Measurements from ENCODE around the gene FN3KRP.

The FN3KRP gene

DNA sequence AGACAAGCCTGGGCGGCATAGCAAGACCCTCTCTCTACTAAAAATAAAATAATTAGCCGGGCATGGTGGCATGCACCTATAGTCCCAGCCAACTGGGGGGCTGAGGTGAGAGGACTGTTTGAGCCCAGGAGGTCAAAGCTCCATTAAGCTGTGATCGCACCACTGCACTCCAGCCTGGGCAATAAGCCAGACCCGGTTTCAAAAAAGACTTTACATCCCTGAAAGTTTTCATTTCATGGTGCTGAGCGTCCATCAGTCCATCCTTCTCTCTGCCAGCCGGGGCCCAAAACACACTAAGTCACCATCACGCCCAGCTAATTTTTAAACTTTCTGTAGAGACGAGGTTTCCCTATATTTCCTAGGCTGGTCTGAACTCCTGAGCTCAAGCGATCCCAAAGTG, 28.6 kb upstream of the FN3KRP start:
- Histone ChIP-seq H3K4me3 (ENCODE audit: insufficient read depth, low read depth, low read length) (no peak overlapping the region), H3K4me1 (ENCODE audit: control insufficient read depth, insufficient read depth, low read length) (no peaks in the 10 kb centered on the region), H3K36me3 (ENCODE audit: control insufficient read depth, insufficient read depth, low read length) (no peaks in the 10 kb centered on the region), H3K27me3 (ENCODE audit: control insufficient read depth, insufficient read depth, low read length, poor library complexity, severe bottlenecking) (no peaks in the 10 kb centered on the region), H3K27ac (ENCODE audit: insufficient read depth, low read depth, low read length, poor library complexity, severe bottlenecking) (no peak overlapping the region), H3K9me3 (ENCODE audit: control insufficient read depth, low read length) (no peaks in the 10 kb centered on the region)
- 93 to 94% methylated on average over 9 of the region's 9 CpGs for WGBS, 2 experiments

DNA sequence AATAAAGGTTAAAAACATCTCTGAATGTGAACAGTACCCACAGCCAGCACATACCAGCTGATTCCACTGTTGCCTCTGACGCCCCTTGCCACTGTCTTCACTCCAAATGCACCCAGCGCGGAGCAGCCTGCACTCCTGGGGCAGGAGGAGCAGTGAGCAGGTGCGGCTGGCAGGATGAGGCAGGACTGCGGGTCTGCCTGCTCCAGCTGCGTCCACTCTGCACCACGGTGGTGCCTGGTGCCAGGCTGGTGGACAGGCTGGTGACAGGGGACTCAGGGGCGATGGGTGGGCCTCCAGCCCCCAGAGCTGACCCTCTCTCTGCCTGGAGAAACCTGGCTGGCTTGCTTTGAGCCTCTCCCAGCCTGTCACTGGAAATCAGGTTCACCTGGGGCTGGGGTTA, 27.4 kb upstream of the FN3KRP start:
- 88 to 90% methylated on average over 8 of the region's 8 CpGs for WGBS, 2 experiments
- Histone ChIP-seq H3K9me3 (ENCODE audit: control insufficient read depth, low read length) (no peaks in the 10 kb centered on the region), H3K4me1 (ENCODE audit: control insufficient read depth, insufficient read depth, low read length) (no peaks in the 10 kb centered on the region), H3K27ac (ENCODE audit: insufficient read depth, low read depth, low read length, poor library complexity, severe bottlenecking) (no peak overlapping the region), H3K36me3 (ENCODE audit: control insufficient read depth, insufficient read depth, low read length) (no peaks in the 10 kb centered on the region), H3K4me3 (ENCODE audit: insufficient read depth, low read depth, low read length) (no peak overlapping the region), H3K27me3 (ENCODE audit: control insufficient read depth, insufficient read depth, low read length, poor library complexity, severe bottlenecking) (no peaks in the 10 kb centered on the region)

DNA sequence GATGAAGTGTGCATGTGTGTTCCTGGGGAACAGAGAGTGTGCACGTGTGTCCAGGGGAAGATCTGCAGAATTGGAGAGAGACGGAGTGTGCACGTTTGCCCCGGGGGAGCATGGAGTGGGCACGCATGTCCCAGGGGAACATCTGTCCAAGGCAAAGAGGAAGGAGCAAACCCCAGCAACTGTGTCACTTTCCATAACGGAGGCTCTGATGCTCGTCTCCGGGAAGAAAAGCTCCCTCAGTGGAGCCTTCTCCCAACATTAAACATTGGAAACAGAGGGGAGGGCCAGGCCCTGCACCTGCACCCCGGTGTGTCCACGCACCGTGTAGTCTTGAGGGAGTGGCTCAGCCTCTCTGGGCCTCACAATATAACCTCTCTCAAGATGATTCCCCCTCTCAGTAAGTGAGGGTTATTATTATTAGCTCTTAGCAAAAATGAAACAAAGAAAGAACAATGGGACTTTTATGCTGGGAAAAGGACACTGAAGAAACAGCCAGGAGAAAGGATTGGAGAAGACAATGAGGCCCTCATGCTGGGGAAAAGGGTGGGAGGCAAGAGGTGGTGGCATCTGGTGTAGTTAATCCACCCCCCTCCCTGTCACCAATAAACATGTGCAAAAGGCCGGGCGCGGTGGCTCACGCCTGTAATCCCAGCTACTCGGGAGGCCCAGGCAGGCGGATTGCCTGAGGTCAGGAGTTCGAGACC, 25.6 kb upstream of the FN3KRP start:
- 91 to 92% methylated on average over 18 of the region's 18 CpGs for WGBS, 2 experiments
- Histone ChIP-seq H3K36me3 (ENCODE audit: control insufficient read depth, insufficient read depth, low read length) (no peaks in the 10 kb centered on the region), H3K27me3 (ENCODE audit: control insufficient read depth, insufficient read depth, low read length, poor library complexity, severe bottlenecking) (peaks cover 7% of the 10 kb centered on the region), H3K4me1 (ENCODE audit: control insufficient read depth, insufficient read depth, low read length) (no peaks in the 10 kb centered on the region), H3K27ac (ENCODE audit: insufficient read depth, low read depth, low read length, poor library complexity, severe bottlenecking) (no peak overlapping the region), H3K9me3 (ENCODE audit: control insufficient read depth, low read length) (no peaks in the 10 kb centered on the region), H3K4me3 (ENCODE audit: insufficient read depth, low read depth, low read length) (no peak overlapping the region)

DNA sequence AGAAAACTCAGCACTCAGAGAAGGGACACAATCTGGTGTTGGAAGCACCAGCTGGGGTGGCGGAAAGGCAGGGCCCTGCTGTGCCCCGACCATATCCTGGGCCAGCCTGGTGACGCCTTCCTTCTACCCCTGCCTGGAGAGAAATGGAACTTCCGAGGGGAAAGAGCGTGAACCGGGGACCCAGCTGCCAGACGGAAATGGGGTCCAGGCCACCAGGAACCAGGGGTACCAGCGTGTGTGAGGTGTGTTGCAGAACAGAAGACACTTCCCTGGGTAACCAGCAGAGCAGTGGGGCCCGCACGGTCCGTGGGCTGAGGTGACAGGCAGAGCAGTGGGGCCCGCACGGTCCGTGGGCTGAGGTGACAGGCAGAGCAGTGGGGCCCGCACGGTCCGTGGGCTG, 24.8 kb upstream of the FN3KRP start:
- Histone ChIP-seq H3K36me3 (ENCODE audit: control insufficient read depth, insufficient read depth, low read length) (no peaks in the 10 kb centered on the region), H3K27ac (ENCODE audit: insufficient read depth, low read depth, low read length, poor library complexity, severe bottlenecking) (no peak overlapping the region), H3K9me3 (ENCODE audit: control insufficient read depth, low read length) (no peaks in the 10 kb centered on the region), H3K4me1 (ENCODE audit: control insufficient read depth, insufficient read depth, low read length) (no peaks in the 10 kb centered on the region), H3K4me3 (ENCODE audit: insufficient read depth, low read depth, low read length) (no peak overlapping the region), H3K27me3 (ENCODE audit: control insufficient read depth, insufficient read depth, low read length, poor library complexity, severe bottlenecking) (peaks cover 14% of the 10 kb centered on the region)
- 92% methylated on average over 9 to 11 of the region's 17 CpGs for WGBS, 2 experiments

DNA sequence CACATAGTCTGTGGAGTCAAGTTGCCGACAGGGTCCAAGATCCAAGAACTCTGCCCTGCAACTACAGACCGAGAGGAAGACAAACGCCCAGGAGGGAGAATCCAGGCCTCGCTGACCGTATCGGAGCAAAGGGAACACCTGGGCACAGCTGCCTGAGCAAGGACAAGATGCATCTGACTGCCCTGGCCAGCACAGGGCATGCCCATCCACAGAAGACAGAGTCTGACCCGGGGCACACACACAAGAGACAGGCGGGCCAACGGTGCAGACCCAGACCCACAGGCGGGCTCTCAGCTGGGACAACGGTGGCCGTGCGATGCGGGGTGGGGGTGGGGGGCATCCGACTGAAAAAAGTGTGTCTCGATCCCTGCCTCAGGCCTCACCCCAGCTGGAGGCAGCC, 24.2 kb upstream of the FN3KRP start:
- Histone ChIP-seq H3K4me1 (ENCODE audit: control insufficient read depth, insufficient read depth, low read length) (peaks cover 4% of the 10 kb centered on the region), H3K4me3 (ENCODE audit: insufficient read depth, low read depth, low read length) (no peak overlapping the region), H3K9me3 (ENCODE audit: control insufficient read depth, low read length) (no peaks in the 10 kb centered on the region), H3K36me3 (ENCODE audit: control insufficient read depth, insufficient read depth, low read length) (no peaks in the 10 kb centered on the region), H3K27me3 (ENCODE audit: control insufficient read depth, insufficient read depth, low read length, poor library complexity, severe bottlenecking) (peaks cover 20% of the 10 kb centered on the region), H3K27ac (ENCODE audit: insufficient read depth, low read depth, low read length, poor library complexity, severe bottlenecking) (no peak overlapping the region)
- WGBS, 2 experiments, result 84 to 87% methylated on average over 16 of the region's 16 CpGs

DNA sequence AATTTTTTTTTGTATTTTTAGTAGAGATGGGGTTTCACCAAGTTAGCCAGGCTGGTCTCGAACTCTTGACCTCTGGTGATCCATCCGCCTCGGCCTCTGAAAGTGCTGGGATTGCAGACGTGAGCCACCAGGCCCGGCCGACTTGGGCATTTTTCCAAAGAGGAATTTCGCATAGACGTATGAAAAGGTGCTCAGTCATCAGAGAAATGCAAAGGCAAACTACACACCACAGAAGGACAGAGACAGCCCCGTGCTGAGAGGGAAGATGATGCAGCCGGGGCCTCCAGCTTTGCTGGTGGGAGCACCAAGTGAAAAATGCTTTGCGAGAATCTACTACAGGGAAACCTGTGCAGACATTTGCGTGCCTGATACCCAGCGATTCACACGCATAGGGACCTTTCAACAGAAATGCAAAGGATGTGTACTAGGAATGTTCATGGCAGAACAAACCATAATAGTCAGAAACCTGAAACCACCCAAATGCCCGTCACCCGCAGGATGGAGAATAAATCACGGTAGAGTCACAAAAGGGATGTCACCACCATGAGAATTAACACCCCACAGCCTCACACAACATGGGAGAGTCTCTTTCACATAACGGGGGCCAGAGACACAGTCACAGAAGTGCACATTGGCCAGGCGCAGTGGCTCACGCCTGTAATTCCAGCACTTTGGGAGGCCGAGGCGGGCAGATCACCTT, 23.2 kb upstream of the FN3KRP start:
- Histone ChIP-seq H3K36me3 (ENCODE audit: control insufficient read depth, insufficient read depth, low read length) (no peaks in the 10 kb centered on the region), H3K27me3 (ENCODE audit: control insufficient read depth, insufficient read depth, low read length, poor library complexity, severe bottlenecking) (peaks cover 29% of the 10 kb centered on the region), H3K27ac (ENCODE audit: insufficient read depth, low read depth, low read length, poor library complexity, severe bottlenecking) (no peak overlapping the region), H3K4me3 (ENCODE audit: insufficient read depth, low read depth, low read length) (no peak overlapping the region), H3K9me3 (ENCODE audit: control insufficient read depth, low read length) (no peaks in the 10 kb centered on the region), H3K4me1 (ENCODE audit: control insufficient read depth, insufficient read depth, low read length) (peaks cover 10% of the 10 kb centered on the region)
- 91 to 93% methylated on average over 22 of the region's 22 CpGs for WGBS, 2 experiments

DNA sequence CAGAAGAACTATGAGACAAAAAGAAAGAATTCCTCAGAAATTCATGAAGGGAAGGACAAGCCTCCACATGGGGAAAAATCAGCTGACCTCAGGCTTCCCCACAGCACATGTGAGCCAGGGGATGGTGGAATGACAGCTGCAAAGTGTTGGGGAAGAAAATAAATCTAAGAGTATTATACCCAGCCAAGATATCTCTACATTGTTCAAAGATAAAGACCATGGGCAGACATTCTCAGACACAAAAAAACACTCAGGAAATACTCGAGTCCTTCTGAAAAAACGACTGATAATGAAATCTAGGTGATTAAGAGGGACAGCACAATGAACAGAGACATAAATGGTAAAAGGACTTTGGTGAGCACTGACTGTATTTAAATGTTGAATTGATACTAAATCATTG, 21.9 kb upstream of the FN3KRP start:
- Histone ChIP-seq H3K27ac (ENCODE audit: insufficient read depth, low read depth, low read length, poor library complexity, severe bottlenecking) (no peak overlapping the region), H3K4me3 (ENCODE audit: insufficient read depth, low read depth, low read length) (no peak overlapping the region)
- 64 to 73% methylated on average over 2 of the region's 2 CpGs for WGBS, 2 experiments

DNA sequence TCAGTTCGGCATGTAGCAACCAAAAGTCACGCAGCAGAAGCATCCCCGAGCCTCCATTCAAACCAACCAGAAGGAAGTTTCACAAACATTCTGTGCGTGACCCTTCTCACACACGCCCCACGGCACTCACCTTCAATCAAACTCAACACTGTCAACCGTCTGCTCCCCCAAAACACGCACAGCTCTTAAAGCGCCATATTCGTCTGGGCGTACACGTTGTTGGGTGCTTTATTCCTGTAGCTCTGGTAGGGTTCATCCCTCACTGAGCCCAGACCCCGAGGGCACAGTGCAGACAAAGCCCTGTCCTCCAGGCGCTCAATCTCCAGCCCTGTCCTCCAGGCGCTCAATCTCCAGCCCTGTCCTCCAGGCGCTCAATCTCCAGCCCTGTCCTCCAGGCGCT, 20.2 kb upstream of the FN3KRP start:
- Histone ChIP-seq H3K4me1 (ENCODE audit: control insufficient read depth, insufficient read depth, low read length) (peaks cover 10% of the 10 kb centered on the region), H3K4me3 (ENCODE audit: insufficient read depth, low read depth, low read length) (no peak overlapping the region), H3K27ac (ENCODE audit: insufficient read depth, low read depth, low read length, poor library complexity, severe bottlenecking) (no peak overlapping the region), H3K27me3 (ENCODE audit: control insufficient read depth, insufficient read depth, low read length, poor library complexity, severe bottlenecking) (peaks cover 53% of the 10 kb centered on the region), H3K9me3 (ENCODE audit: control insufficient read depth, low read length) (no peaks in the 10 kb centered on the region), H3K36me3 (ENCODE audit: control insufficient read depth, insufficient read depth, low read length) (no peaks in the 10 kb centered on the region)
- 86 to 88% methylated on average over 14 to 15 of the region's 17 CpGs for WGBS, 2 experiments

More for the DNA sequence above, 21.9 kb upstream of the FN3KRP start:
- H3K36me3 ChIP-seq (ENCODE audit: control insufficient read depth, insufficient read depth, low read length), result no peaks in the 10 kb centered on the region
- H3K4me1 ChIP-seq (ENCODE audit: control insufficient read depth, insufficient read depth, low read length), result peaks cover 10% of the 10 kb centered on the region
- peaks cover 37% of the 10 kb centered on the region for H3K27me3 ChIP-seq (ENCODE audit: control insufficient read depth, insufficient read depth, low read length, poor library complexity, severe bottlenecking)
- no peaks in the 10 kb centered on the region for H3K9me3 ChIP-seq (ENCODE audit: control insufficient read depth, low read length)

DNA sequence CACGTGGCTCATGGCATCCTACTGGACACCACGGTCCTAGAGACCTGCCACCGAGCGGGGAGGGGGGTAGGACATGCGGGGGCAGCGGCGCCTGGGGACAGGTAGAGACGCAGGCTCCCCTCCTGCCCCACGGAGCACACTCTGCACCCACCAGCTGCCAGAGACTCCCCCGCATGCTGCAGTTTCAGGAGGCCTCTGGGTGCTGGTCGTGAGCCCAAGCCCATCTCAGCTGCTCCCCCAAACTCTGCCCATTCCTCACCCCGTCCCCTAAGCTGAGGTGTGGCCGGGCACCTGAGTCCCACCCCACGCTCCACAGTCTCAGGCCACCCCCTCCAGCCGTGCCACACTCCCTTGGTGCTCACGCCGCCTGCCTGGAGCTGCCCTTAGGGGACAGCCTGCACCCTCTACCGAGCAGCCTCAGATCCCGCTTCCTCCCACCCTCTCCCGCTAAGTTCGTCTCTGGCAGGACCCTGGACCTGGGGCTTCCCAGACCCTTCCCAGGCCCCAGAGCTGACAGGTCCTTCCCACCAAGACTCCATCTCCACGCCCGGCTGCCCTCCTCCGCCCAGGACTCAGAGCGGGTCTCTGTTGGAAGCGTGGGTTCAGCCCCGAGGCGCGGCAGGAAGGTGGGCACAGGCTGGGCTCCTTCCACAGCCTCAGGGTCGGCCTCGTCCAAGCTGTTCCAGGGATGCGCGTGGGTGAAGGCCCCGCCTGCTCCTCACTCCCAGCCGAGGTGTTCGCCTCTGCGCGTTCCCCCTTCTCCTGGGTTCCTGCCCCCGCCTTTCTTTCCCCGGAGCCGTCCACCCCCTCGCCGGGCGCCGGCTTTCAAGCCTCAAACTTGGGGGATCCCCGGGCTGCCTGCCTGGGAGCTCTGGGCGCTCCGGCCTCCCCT, 19.3 kb upstream of the FN3KRP start:
- Histone ChIP-seq H3K27me3 (ENCODE audit: control insufficient read depth, insufficient read depth, low read length, poor library complexity, severe bottlenecking) (peaks cover 53% of the 10 kb centered on the region), H3K4me1 (ENCODE audit: control insufficient read depth, insufficient read depth, low read length) (peaks cover 10% of the 10 kb centered on the region), H3K4me3 (ENCODE audit: insufficient read depth, low read depth, low read length) (peak overlapping the region; percentile 61), H3K27ac (ENCODE audit: insufficient read depth, low read depth, low read length, poor library complexity, severe bottlenecking) (no peak overlapping the region), H3K9me3 (ENCODE audit: control insufficient read depth, low read length) (no peaks in the 10 kb centered on the region), H3K36me3 (ENCODE audit: control insufficient read depth, insufficient read depth, low read length) (no peaks in the 10 kb centered on the region)
- WGBS, 2 experiments, result 35 to 36% methylated on average over 48 of the region's 48 CpGs

DNA sequence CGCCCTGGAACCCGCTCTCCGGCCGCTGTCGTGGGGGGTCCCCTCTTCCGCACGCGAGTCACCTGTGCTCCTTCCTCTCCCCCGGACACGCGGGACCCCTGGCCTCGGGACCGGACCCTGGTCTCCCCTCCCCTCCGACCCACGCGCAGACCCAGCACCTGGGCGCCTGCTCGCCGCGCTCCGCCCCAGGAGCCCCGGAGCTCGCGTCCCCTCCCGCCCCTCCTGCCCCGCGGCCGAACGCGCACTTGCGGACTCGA, 18.8 kb upstream of the FN3KRP start:
- Histone ChIP-seq H3K9me3 (ENCODE audit: control insufficient read depth, low read length) (no peaks in the 10 kb centered on the region), H3K4me1 (ENCODE audit: control insufficient read depth, insufficient read depth, low read length) (peaks cover 12% of the 10 kb centered on the region), H3K4me3 (ENCODE audit: insufficient read depth, low read depth, low read length) (peak overlapping the region; percentile 61), H3K27ac (ENCODE audit: insufficient read depth, low read depth, low read length, poor library complexity, severe bottlenecking) (no peak overlapping the region), H3K27me3 (ENCODE audit: control insufficient read depth, insufficient read depth, low read length, poor library complexity, severe bottlenecking) (peaks cover 53% of the 10 kb centered on the region), H3K36me3 (ENCODE audit: control insufficient read depth, insufficient read depth, low read length) (no peaks in the 10 kb centered on the region)
- 6 to 7% methylated on average over 32 of the region's 32 CpGs for WGBS, 2 experiments

Data from ectodermal cell (in vitro differentiated cells).